Vagina (tissue), 2 donors: ENCODE results near the gene SAMD15.

Experiments used
- POLR2A ChIP-seq, 2 donors: fragments of 450-650 bp; IDR thresholded peaks; one replicate each; pipeline ENCODE4 v1.6.1; 2017; ENCODE audit warnings: antibody characterized with exemption in 2 of 2, mild to moderate bottlenecking in 2 of 2, moderate library complexity in 2 of 2
- TF ChIP-seq, protein P1 (sequence below), 3 experiments: fragments of 450-650 bp in 2 of 3; fragments of 200-600 bp in 1 of 3; sonication (generic) in 1 of 3; IDR thresholded peaks; one replicate each; pipeline ENCODE4 v1.5.1; 2017 to 2019; ENCODE audit warnings: antibody characterized with exemption in 3 of 3, mild to moderate bottlenecking in 2 of 3, moderate library complexity in 2 of 3

DNA sequence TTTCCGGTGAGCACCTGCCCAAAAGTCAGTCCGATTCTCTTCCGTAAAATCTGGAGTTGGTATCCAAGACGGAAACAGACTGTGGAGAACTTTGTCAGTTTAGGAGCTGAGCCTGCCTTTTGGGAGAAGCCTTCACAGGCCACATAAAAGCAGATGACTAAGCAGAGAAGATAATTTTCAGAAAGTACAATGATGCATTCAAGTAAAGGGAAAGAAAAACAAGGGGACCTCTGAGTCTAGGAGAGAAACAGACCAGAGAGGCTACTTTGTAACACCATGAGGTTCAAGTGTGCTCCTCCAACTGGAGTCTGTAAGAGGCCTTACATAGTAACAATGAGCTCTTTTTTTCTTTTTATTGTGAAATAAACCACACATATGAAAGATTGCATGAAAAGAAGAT lies 21.4 kb upstream of the SAMD15 start:
- TF ChIP-seq, protein P1, sequence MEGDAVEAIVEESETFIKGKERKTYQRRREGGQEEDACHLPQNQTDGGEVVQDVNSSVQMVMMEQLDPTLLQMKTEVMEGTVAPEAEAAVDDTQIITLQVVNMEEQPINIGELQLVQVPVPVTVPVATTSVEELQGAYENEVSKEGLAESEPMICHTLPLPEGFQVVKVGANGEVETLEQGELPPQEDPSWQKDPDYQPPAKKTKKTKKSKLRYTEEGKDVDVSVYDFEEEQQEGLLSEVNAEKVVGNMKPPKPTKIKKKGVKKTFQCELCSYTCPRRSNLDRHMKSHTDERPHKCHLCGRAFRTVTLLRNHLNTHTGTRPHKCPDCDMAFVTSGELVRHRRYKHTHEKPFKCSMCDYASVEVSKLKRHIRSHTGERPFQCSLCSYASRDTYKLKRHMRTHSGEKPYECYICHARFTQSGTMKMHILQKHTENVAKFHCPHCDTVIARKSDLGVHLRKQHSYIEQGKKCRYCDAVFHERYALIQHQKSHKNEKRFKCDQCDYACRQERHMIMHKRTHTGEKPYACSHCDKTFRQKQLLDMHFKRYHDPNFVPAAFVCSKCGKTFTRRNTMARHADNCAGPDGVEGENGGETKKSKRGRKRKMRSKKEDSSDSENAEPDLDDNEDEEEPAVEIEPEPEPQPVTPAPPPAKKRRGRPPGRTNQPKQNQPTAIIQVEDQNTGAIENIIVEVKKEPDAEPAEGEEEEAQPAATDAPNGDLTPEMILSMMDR (IDR thresholded peaks at IDR 0.05), result no peak
- no peak for TF ChIP-seq POLR2A (IDR thresholded peaks at IDR 0.05)
